NCI-H128 (cell line): ENCODE data around the gene LRRFIP1.
A peak's percentile ranks its signal among the peaks of the same experiment; 100 is the strongest.
"Not testable (repeated sequence)": the region's sequence is repeated elsewhere in the genome, so short reads cannot be mapped to it uniquely, and the experiment has no call there.

Experiments used
- DNase-seq: peaks from one replicate; lab custom pipeline; 2025; ENCODE audit not compliant: unreplicated experiment; lab: John Stamatoyannopoulos, UW

Gene LRRFIP1

GRCh38 chr2:237682856-237683670 is 55.7 kb downstream of the LRRFIP1 start:
- no peak for DNase-seq

DNA sequence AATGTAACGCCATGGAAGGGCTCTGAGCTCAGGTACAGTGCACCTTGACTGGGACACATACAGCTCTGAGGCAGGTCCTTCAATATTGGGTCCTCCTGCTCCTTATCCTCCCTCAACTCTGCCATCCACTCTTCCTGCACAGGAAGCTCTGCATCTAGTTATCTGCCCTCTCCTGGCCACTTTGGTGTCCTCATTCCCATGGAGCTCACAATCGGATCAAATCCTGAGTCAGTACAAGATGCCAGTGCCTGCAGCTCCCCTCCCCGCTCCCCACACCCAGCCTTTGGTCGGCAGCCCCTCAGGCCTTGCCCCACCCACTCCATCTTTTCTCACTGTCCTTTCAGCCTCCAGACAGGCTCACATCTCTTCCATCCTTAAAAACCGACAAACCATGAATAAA is 58.0 kb downstream of the LRRFIP1 start:
- DNase-seq: no peak

- DNase-seq: no peak
Measured at GRCh38 chr2:237686659-237687136, 59.3 kb downstream of the LRRFIP1 start.

GRCh38 chr2:237688081-237688480 is 60.7 kb downstream of the LRRFIP1 start:
- no peak for DNase-seq

DNA sequence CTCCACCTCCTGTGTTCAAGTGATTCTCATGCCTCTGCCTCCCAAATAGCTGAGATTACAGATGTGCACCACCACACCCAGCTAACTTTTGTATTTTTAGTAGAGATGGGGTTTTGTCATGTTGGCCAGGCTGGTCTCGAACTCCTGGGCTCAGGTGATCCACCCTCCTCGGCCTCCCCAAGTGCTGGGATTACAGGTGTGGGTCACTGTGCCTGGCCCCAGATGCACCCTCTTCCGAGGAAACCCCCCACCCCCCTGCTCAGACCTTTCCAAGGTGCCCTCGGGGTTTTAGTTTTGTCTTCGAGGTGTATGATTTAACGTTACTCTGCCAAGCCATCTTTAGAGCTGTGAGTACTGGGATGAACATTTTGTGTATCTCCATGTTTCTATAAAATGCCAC is 61.2 kb downstream of the LRRFIP1 start:
- DNase-seq: not testable (repeated sequence)

GRCh38 chr2:237689336-237690131 is 62.1 kb downstream of the LRRFIP1 start:
- no peak for DNase-seq

- no peak for DNase-seq
Measured at GRCh38 chr2:237691029-237691907, 63.9 kb downstream of the LRRFIP1 start.

DNA sequence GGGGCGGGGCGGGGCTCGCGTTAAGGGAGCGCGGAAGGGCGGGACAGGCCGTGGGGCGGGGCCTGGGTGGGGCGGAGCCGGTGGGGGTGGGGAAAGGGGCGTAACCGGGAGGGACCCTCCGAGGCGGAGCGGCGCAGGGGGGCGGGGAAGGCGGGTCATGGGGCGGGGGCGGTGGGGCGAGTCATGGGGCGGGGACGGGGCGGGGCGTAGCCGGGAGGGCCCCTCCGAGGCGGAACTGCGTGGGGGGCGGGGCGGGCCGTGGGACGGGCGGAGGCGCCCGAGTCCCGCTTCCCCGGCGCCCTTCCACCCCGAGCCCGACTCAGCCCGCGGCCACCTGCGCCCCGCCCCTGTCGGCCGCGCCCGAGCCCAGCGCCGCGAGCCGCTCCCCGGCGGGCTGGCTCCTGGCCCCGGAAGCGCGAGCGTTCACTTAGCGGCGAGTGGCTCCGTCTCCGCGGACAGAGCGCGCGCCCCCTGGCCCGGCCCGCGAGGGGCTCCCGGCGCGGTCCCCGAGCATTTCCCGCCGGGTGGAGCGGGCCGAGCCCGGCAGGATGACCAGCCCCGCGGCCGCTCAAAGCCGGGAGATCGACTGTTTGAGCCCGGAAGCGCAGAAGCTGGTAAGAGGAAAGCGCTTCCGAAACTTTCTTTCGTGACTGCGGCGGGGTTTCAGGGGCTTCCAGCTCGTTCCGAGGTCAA is 64.7 kb downstream of the LRRFIP1 start:
- peak; percentile 51 for DNase-seq

- DNase-seq: no peak
Measured at GRCh38 chr2:237692601-237693290, 65.4 kb downstream of the LRRFIP1 start.

DNA sequence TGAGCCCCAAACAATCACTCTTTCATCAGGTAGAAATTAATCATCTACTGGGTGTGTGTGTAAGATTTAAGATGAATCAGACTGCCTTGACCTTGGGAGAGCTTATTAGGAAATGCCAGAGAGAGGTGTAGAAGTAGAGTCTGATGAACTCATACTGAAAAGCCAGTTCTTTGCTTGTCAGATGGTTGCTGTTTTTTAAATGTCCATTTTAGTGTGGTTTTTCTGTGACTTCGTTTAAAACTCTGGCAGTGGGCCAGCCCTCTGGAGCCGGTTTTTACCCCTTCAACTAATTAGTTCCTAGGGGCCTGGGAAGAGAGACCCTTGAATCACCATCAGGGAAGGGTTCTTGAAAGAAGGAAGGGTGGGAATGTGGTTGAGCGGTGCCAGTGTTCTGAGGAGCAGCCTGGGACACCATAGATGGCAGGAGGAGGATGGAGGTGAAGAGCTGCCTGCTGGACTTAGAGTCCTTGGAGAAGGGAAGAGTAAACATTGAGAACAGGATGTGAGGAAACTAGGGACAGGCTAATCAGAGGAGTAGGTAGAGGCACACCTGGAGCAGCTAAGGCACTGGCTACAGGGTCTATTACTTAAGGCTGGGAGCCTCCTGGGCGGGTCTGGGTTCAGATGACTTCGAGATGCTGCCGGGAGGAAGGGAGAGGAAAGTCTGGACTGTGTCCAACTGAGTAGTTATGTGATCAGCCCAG is 66.1 kb downstream of the LRRFIP1 start:
- no peak for DNase-seq

DNA sequence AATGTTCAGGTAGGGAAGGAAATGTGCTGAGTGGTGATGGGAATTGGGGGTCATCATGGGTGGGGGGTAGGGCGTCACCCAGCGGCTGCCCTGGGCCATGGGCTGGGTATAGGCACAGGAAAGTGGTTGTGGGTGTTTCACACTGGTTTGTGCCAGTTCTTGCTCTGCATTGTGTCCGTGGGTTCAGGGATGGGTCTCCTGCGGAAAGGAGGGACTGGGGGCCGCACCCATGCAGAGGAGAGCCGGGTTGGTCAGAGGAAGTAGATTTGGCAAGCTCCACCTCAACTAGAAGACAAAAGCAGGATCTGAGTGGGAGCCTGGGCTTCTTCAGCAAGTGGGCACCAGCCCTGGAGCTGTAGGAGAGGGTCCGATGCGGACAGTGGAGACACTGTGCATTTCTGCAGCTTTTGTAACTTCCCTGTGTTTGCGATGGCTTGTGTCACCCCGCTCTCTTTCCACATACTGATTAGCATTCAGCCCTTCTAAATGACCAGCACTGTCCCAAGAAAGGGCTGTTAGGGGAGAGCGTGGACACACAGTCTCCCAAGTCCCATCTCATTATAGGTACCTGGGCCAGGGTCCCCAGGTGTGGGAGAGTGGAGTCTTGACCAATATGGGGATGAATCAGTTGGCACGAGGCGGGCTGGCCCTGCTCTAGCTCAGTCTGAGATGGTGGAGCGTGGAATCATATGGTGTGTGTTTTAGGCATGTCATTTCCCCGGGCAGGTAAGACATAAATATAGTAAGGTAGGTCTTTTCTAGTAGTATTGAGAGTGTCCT is 67.2 kb downstream of the LRRFIP1 start:
- DNase-seq: no peak

DNA sequence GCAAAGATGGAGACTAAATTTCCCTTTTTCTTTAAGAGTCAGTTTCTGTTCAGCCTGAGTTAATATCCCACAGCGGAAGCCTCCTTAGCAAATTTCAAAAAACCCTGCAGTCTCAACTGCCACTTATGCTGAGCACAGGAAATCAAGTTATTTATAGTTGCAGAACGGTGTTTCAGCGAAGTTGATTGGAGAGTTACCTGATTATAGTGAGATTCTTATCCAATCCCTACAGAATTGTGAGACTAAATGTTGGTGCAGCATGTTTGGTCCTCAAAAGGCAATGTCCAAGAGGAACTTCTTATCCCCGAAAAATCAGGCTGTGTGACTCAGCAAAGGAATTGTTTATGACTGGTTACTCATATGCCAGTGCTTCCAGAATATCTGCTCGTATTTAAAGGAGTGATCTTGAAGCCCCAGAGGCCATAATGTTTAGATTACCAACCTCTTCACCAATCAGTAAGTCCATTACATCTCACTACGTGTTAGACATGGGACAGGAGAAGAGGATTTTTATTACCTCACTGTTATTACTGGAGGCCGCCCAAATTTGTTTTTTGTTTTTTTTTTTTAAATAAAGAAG is 67.9 kb downstream of the LRRFIP1 start:
- DNase-seq: no peak

- no peak for DNase-seq
Measured at GRCh38 chr2:237696461-237696860, 69.1 kb downstream of the LRRFIP1 start.

- no peak for DNase-seq
Measured at GRCh38 chr2:237697586-237698357, 70.4 kb downstream of the LRRFIP1 start.

DNA sequence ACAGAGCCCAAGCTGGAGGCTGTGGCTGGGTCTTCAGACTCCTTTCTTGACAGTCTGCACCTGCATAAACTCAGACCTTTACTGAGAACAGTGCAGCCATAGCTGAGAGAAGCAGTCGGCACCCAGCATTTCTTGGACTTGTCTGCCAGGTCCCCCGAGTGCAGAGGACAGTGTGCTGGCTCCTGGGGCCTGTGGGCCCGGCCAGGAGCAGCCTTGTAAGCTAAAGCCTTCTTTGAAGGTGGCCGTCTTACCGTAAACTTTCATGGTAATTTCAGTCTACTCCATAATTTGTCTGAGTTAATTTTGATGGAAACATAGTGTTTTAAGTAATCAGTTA is 70.9 kb downstream of the LRRFIP1 start:
- DNase-seq: no peak

DNA sequence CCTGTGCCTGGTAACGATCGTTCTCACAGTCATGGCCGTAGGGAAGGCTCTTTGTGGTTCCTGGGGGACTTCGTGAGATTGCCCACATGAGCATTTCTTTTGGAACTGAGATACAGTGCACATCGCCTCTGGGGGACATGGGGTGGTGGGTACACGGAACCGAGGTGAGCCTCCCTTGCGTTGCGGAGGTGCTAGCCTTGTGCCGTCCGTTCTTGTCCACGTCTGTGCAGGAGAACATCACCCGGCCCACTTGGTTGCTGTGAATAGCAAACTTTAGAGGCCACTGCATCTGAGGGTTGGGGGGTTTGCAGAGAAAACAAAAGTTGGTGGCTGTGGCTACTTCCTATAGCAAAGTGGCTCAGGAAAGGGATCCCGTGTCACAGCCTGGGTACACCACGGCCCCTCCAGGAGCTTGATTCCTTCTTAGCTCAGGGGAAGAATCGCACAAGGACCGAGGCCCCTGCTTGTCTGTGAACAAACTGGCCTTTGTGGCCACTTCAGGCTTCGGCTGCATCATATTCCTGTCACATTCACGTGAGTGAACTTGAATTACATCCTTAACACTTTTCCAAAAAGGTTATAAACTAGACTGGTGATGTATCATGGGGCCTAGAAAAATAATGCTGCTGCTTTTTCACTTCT is 72.6 kb downstream of the LRRFIP1 start:
- DNase-seq: no peak

GRCh38 chr2:237700512-237701032 is 73.2 kb downstream of the LRRFIP1 start:
- no peak for DNase-seq
